SK-N-SH (cell line): ENCODE measurements around the gene DLEC1. TPM values are rescaled to one million over a fixed set of nuclear protein-coding genes. Genes with fewer than 3 reads are reported as not detected.

Experiments used
- CTCF ChIA-PET: fragments of 300-600, 350-600 bp; formaldehyde crosslinking; extraction: SDS; loops from one replicate; lab custom pipeline; 2021; lab: Yijun Ruan, JAX
- POLR2A ChIA-PET: fragments of 350-600 bp; sonication (Branson Sonifier 250); formaldehyde crosslinking; extraction: SDS; loops from one replicate; lab custom pipeline; 2020; ENCODE audit warnings: antibody characterized with exemption, inconsistent platforms; lab: Yijun Ruan, JAX
- DNase-seq: peaks from one replicate; pipeline ENCODE4 v3.0.0; 2012
- H2AFZ ChIP-seq: fragments of 200-600 bp; sonication (generic); 2 replicates; pipeline ENCODE4 v1.8.1; 2016; ENCODE audit warnings: antibody characterized with exemption, mild to moderate bottlenecking, low read depth
- H3F3A ChIP-seq: fragments of 200-600 bp; sonication (generic); replicated peaks from 2 replicates; pipeline ENCODE3; 2016; ENCODE audit warnings: antibody characterized with exemption, mild to moderate bottlenecking; ENCODE audit not compliant: insufficient read depth
- H3K27ac ChIP-seq, 2 experiments: fragments of 200-500 bp in 1 of 2; fragments of 200-600 bp in 1 of 2; sonication (Bioruptor generic) in 1 of 2; sonication (generic), shearing (Covaris generic) in 1 of 2; 2 replicates each; pipeline versions ENCODE4 v1.5.1 to v1.6.1; 2014 to 2016; ENCODE audit warnings: low read depth in 2 of 2, inconsistent platforms in 1 of 2, low read length in 1 of 2, mild to moderate bottlenecking in 1 of 2, mixed read lengths in 1 of 2
- H3K27me3 ChIP-seq: fragments of 200-600 bp; sonication (generic), shearing (Covaris generic); 2 replicates; pipeline ENCODE4 v1.6.1; 2016; ENCODE audit warnings: mixed run types; ENCODE audit not compliant: insufficient read depth
- H3K36me3 ChIP-seq, 2 experiments: fragments of 200-500 bp in 1 of 2; fragments of 200-600 bp in 1 of 2; sonication (Bioruptor generic) in 1 of 2; sonication (generic) in 1 of 2; replicated peaks in 1 of 2; 2 replicates each; pipeline versions ENCODE3 to v1.5.1; 2014 to 2016; ENCODE audit warnings: low read length in 1 of 2, mild to moderate bottlenecking in 1 of 2; ENCODE audit not compliant: insufficient read depth in 2 of 2, control insufficient read depth in 1 of 2
- H3K4me1 ChIP-seq, 2 experiments: fragments of 200-500 bp in 1 of 2; fragments of 200-600 bp in 1 of 2; sonication (Bioruptor generic) in 1 of 2; sonication (generic), shearing (Covaris generic) in 1 of 2; 2 replicates each; pipeline versions ENCODE4 v1.5.1 to v1.6.1; 2014 to 2016; ENCODE audit warnings: low read depth in 1 of 2, low read length in 1 of 2, mixed run types in 1 of 2; ENCODE audit not compliant: insufficient read depth in 2 of 2, control insufficient read depth in 1 of 2
- H3K4me2 ChIP-seq: fragments of 200-600 bp; sonication (generic), shearing (Covaris generic); 2 replicates; pipeline ENCODE4 v1.6.1; 2017; ENCODE audit warnings: mixed run types
- H3K4me3 ChIP-seq, 2 experiments: fragments of 200-500 bp in 1 of 2; fragments of 200-600 bp in 1 of 2; sonication (Bioruptor generic) in 1 of 2; sonication (generic), shearing (Covaris generic) in 1 of 2; 2 replicates each; pipeline versions ENCODE4 v1.5.1 to v1.8.1; 2014 to 2016; ENCODE audit warnings: low read depth in 2 of 2, inconsistent platforms in 1 of 2, low read length in 1 of 2, mild to moderate bottlenecking in 1 of 2, mixed read lengths in 1 of 2, moderate library complexity in 1 of 2
- H3K79me2 ChIP-seq: fragments of 200-600 bp; sonication (generic); 2 replicates; pipeline ENCODE4 v1.8.1; 2017; ENCODE audit warnings: mild to moderate bottlenecking; ENCODE audit not compliant: insufficient read depth
- H3K9ac ChIP-seq: fragments of 200-600 bp; sonication (generic); 2 replicates; pipeline ENCODE4 v1.6.1; 2017; ENCODE audit warnings: mixed run types
- H3K9me2 ChIP-seq: fragments of 200-600 bp; sonication (generic); 2 replicates; pipeline ENCODE4 v1.6.1; 2017; ENCODE audit warnings: mixed run types
- H3K9me3 ChIP-seq: fragments of 200-600 bp; sonication (generic); 2 replicates; pipeline ENCODE4 v1.6.1; 2017; ENCODE audit warnings: mixed run types, mild to moderate bottlenecking, moderate library complexity
- H4K20me1 ChIP-seq: fragments of 200-600 bp; sonication (generic); 2 replicates; pipeline ENCODE4 v1.6.1; 2017; ENCODE audit warnings: mild to moderate bottlenecking, mixed run types; ENCODE audit not compliant: insufficient read depth
- CHD2 ChIP-seq: fragments of 150-350 bp; IDR thresholded peaks from 2 replicates; pipeline ENCODE4 v1.6.1; 2018; ENCODE audit warnings: low read length; ENCODE audit not compliant: partially characterized antibody
- EZH2phosphoT487 ChIP-seq: fragments of 200-600 bp; sonication (generic); IDR thresholded peaks from 2 replicates; pipeline ENCODE4 v1.6.1; 2017; ENCODE audit warnings: low read depth, mixed run types, mild to moderate bottlenecking, antibody characterized with exemption, moderate library complexity, borderline replicate concordance
- FOXJ3 ChIP-seq: sonication (generic); formaldehyde crosslinking; IDR thresholded peaks from 2 replicates; pipeline ENCODE4 v1.5.1; 2020; ENCODE audit warnings: mild to moderate bottlenecking, missing genetic modification reagents
- GABPA ChIP-seq: IDR thresholded peaks from 2 replicates; pipeline ENCODE4 v1.4.0; 2012; ENCODE audit warnings: low read depth, mild to moderate bottlenecking
- RAD21 ChIP-seq: IDR thresholded peaks from 2 replicates; pipeline ENCODE4 v1.6.1; 2012; ENCODE audit warnings: mild to moderate bottlenecking, low read length
- RCOR1 ChIP-seq: fragments of 150-350 bp; IDR thresholded peaks from 2 replicates; pipeline ENCODE4 v1.6.1; 2017; ENCODE audit warnings: antibody characterized with exemption, low read length
- SMC3 ChIP-seq: IDR thresholded peaks from 2 replicates; pipeline ENCODE4 v1.6.1; 2012; ENCODE audit warnings: low read depth, low read length, improper control_type of control experiment
- ZBTB33 ChIP-seq: IDR thresholded peaks from 2 replicates; pipeline ENCODE4 v1.4.0; 2012; ENCODE audit warnings: low read depth, borderline replicate concordance
- WGBS: methylation state at CpG from one replicate; pipeline ENCODE4 v1.1.6; 2017; ENCODE audit warnings: low lambda C conversion rate; 5-methylcytosine and 5-hydroxymethylcytosine counted together
- polyA plus RNA-seq, 3 experiments: library from polyadenylated mRNA; depleted of rRNA; stranded (reverse); fragments of >200 nt; gene quantifications; 2 replicates each; pipeline ENCODE4 v1.2.3, GENCODE V29; 2012

DLEC1 gene
- polyA plus RNA-seq, 1 of the 3 experiments (the other 2 are of a cell fraction), result 0.02 TPM

DNA sequence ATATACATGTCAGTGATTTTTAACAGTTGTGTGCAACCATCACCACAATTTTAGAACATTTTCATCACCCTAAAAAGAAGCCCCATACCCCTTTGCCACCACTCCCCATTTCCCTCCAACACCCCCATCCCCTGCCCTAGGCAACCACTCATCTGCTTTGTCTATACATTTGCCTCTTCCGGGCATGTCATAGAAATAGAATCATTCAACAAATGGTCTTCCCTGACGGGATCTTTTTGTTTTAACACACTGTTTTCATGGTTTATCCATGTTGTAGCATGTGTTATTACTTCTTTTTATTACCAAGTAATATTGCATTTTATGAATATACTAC lies 44.4 kb upstream of the DLEC1 start:
- ChIA-PET CTCF (interaction anchor here (0.9 to 1.6 kb wide), 2 partner anchors 139 kb away, joined by 3 to 4 read pairs; no protein-coding TSS in a partner anchor), POLR2A (interaction anchor here (0.7 to 1.0 kb wide), 3 partner anchors 49 to 143 kb away, joined by 3 to 4 read pairs (median 4); partner anchors contain the start of gene ACAA1)
- H3K36me3 ChIP-seq, result no peaks in the 10 kb centered on the region
- WGBS, result 39% methylated on average over 2 of the region's 2 CpGs
- peak overlapping the region; percentile 89 for H3K4me2 ChIP-seq
- TF ChIP-seq RAD21 (no peak), ZBTB33 (no peak), CHD2 (no peak), EZH2phosphoT487 (no peak), GABPA (no peak), SMC3 (no peak), RCOR1 (no peak), FOXJ3 (no peak)
- peak overlapping the region; percentile 99 for H2AFZ ChIP-seq
- H3K9me3 ChIP-seq, result no peaks in the 10 kb centered on the region
- H3K27ac ChIP-seq, result peak overlapping the region; percentile 54 to 77; a peak in 3 of 4 replicates
- H3K9ac ChIP-seq, result peak overlapping the region; percentile 77; the same call in 1 of the 2 replicates
- no peaks in the 10 kb centered on the region for H3K9me2 ChIP-seq
- DNase-seq, result no peak
- no peaks in the 10 kb centered on the region for H3K27me3 ChIP-seq
- H4K20me1 ChIP-seq, result no peaks in the 10 kb centered on the region
- H3K79me2 ChIP-seq, result no peaks in the 10 kb centered on the region
- peak overlapping the region; percentile 62 to 69 for H3K4me3 ChIP-seq
- H3F3A ChIP-seq, result peaks cover 4% of the 10 kb centered on the region
- H3K4me1 ChIP-seq, result peaks cover 5 to 19% of the 10 kb centered on the region in 2 experiments; a peak in 3 of 4 replicates

DNA sequence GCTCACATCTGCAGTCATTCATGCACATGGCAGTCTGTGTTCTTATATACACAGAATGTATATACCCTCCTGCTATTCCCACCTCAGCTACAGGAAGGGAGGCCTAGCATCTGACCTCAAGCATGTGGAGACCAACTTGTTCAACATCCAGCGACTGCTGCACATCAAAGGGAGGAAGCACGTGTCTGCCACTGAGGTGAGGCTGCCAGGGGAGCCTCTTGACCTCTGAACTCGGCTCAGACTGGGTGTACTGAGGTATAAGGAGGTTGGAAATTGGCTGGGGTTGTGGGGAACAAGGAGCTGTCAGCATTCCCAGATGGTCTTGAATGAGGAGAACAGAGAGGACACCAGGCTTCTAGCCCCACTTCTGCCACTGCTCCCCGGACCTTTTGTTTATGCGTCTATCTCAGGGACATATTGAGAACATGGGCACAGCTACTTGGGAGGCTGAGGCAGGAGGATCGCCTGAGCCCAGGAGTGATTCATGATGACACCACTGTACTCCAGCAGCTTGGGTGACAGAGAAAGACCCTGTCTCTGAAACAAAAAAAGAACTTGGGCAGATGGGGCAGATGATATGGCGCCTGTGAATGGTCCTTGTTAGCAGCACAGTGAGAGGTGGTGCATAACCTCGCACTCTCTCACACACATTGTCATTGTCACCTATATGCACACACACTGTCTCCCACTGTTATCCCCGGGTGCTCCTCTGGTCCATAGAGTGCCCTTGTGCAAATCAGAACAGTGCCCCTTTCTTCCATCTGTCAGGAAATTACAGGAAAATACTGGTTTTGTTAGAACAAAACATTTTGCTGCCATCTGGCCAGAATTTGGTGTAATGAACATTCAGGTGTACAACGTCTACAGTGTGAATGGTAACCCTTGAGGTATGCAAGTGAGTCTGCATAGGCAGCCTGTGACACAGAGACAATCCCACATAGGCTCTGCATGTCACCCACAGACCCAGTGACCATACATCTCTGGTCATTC lies 43.1 kb upstream of the DLEC1 start:
- Histone ChIP-seq H3K4me2 (no peak overlapping the region), H3K36me3 (no peaks in the 10 kb centered on the region), H4K20me1 (no peaks in the 10 kb centered on the region), H3K27me3 (no peaks in the 10 kb centered on the region), H3K4me1 (peaks cover 5 to 19% of the 10 kb centered on the region in 2 experiments; a peak in 3 of 4 replicates), H3K9me3 (no peaks in the 10 kb centered on the region), H3K9ac (no peak overlapping the region), H3F3A (peaks cover 4% of the 10 kb centered on the region), H3K79me2 (no peaks in the 10 kb centered on the region), H3K9me2 (no peaks in the 10 kb centered on the region), H3K4me3 (no peak overlapping the region), H3K27ac (no peak overlapping the region), H2AFZ (no peak overlapping the region)
- ChIA-PET POLR2A (interaction anchor here (1.1 kb wide), 1 partner anchor 141 kb away, joined by 3 read pairs; the partner anchor contains the start of gene ACAA1), CTCF (interaction anchor here (0.7 to 2.4 kb wide), 25 partner anchors 10 to 484 kb away, joined by 3 to 17 read pairs (median 5); no protein-coding TSS in a partner anchor)
- TF ChIP-seq EZH2phosphoT487 (no peak), RAD21 (0 out of 2 replicates have a peak, but pooled peaks have one; percentile 18)
- DNase-seq, result no peak
- 78% methylated on average over 10 of the region's 10 CpGs for WGBS
